Measurements from ENCODE around the gene SCCPDH.

DNA sequence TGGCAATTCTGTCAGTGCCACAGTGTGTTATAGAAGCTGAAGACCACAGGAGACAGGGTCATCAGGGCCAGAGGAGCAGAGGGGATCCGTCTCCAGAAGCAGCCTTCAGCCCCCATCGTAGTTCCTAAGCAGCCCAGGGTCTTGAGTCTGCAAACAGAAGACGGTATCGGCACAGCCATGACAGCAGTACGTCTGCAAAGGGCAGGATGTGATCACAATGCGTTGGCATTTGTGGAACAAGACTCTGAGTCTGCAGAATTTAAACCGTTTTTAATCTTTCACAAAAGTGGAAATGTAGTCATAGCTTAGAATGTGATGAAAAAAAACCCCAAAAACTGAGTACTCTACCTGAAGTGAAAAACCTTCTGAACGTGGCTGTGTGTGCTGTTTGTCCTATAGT is 44.0 kb upstream of the SCCPDH start:
- TF ChIP-seq POLR2A (IDR thresholded peaks at IDR 0.05; ENCODE audit: low read depth, low read length): no peak
- TF ChIP-seq POLR2AphosphoS5 (IDR thresholded peaks at IDR 0.05; ENCODE audit: low read depth, low read length): no peak
